WI38 (cell line): Measurements from ENCODE around the gene TLK2.
A peak's percentile ranks its signal among the peaks of the same experiment; 100 is the strongest.

ENCODE experiments used
- H3K4me3 ChIP-seq: 2 replicates; pipeline ENCODE4 v1.5.1; 2011; ENCODE audit warnings: low read depth, mild to moderate bottlenecking, control low read depth, low read length
- TF ChIP-seq, protein P1 (sequence below): IDR thresholded peaks from 2 replicates; pipeline ENCODE4 v1.5.1; 2012; ENCODE audit warnings: low read depth, mild to moderate bottlenecking, control low read depth, low read length

TLK2 gene

DNA sequence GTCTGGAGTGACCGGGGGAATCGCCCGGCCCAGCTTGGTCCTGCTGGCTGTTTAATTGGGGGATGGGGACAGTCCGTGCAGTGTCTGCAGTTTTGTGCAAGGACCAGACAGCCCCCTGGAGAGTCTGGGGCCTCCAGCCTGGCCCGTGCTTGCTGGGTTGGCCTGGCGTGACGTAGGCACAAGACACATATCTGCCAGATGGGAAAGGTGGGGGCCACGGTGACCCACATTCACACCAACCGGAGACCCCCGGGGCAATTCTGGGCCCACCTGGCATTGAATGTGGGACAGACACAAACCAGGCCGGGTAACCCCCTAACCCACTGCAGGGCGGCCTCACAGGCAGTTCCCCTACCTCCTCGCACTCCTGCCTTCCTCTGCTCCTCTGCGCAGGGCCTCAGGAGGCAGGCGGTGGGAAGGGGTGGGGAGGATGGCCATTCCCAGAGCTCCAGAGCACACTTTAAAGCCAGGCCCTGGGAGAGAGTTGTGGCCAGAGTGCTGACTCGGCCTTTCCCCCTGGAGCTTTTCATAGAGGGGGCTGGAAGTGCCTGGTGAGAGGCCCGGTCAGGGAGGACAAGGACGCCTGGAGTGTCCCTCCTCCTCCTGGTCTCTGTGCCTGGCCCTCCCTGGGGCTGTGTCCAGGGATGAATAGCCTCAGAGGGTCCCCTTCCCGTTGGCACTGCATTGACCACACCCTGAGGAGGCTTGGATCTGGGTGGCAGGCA is 150.4 kb downstream of the TLK2 start:
- H3K4me3 ChIP-seq, result peak overlapping the region; percentile 77
- TF ChIP-seq, protein P1, sequence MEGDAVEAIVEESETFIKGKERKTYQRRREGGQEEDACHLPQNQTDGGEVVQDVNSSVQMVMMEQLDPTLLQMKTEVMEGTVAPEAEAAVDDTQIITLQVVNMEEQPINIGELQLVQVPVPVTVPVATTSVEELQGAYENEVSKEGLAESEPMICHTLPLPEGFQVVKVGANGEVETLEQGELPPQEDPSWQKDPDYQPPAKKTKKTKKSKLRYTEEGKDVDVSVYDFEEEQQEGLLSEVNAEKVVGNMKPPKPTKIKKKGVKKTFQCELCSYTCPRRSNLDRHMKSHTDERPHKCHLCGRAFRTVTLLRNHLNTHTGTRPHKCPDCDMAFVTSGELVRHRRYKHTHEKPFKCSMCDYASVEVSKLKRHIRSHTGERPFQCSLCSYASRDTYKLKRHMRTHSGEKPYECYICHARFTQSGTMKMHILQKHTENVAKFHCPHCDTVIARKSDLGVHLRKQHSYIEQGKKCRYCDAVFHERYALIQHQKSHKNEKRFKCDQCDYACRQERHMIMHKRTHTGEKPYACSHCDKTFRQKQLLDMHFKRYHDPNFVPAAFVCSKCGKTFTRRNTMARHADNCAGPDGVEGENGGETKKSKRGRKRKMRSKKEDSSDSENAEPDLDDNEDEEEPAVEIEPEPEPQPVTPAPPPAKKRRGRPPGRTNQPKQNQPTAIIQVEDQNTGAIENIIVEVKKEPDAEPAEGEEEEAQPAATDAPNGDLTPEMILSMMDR, result no peak

DNA sequence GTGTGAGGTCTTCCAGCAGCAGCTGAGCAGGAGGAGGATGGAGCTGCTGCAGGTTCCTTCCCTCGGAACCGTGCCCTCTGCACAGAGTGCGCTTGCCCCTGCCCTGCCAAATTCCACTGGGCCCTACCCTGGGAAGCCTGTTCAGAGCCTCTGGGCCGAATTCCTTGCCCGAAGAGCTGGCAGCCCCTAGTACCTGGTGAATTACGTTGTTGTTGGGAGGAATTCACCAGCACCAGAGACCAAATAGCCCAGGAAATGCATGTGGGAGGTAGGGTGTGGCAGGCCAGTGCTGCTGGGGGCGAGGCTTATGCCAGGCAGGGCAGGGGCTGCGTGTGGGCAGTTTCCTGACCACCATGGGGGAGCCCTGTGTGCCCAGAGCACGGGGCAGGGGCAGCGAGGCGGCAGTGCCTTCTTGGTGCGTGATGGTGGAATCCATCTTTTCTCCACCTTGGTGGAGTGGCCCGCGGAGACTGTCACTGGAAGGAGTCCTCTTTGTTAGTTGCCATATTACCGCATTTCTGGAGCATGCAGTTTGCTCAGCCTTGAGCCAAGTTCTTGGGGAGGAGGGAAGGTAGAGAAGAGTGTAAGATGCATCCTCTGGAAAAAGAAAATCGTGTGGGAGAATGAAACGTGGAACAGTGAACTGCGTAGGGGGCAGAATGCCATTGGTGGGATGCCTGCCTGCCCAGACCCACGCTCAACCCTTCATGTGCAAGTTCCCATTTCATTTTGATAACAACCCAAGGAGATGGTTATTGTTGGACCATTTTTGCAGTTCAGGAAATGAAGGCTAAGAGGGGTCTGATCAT is 151.1 kb downstream of the TLK2 start:
- TF ChIP-seq, protein P1, result no peak
- H3K4me3 ChIP-seq, result peak overlapping the region; percentile 77

DNA sequence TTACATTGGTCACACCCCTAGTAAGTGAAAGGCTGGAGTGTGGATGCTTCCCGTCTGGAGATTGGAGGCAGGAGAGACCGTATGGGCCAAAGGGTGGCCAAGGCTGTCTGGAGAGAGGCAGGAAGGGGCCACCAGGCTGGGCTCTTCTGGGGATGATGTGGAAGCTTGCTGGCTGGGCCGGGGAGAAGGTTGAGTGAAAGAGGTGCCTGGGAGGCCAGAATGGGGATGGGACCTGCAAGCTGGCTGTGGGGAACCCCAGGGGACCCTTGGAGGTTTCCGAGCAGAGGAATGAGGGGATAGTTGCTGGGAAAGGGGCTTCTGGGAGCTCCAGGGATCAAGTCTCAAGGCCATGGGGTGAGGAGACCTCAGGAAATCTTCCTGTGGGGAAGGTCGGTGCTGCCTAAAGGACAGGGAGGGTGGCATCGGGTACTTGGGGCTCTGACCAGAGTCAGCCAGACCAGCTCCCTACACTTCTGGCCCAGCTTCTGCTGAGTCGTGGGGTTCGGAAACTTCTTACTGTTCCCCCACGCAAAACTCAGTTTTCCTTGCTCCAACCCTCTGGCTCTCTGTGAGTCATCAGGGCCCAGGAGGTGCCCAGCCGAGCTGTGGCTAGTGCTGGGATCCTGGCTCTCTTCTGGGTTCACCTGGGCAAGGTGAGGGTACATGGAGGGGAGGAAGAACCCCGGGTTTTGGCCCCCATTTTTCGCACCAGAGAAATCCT is 151.9 kb downstream of the TLK2 start:
- TF ChIP-seq, protein P1, result no peak

DNA sequence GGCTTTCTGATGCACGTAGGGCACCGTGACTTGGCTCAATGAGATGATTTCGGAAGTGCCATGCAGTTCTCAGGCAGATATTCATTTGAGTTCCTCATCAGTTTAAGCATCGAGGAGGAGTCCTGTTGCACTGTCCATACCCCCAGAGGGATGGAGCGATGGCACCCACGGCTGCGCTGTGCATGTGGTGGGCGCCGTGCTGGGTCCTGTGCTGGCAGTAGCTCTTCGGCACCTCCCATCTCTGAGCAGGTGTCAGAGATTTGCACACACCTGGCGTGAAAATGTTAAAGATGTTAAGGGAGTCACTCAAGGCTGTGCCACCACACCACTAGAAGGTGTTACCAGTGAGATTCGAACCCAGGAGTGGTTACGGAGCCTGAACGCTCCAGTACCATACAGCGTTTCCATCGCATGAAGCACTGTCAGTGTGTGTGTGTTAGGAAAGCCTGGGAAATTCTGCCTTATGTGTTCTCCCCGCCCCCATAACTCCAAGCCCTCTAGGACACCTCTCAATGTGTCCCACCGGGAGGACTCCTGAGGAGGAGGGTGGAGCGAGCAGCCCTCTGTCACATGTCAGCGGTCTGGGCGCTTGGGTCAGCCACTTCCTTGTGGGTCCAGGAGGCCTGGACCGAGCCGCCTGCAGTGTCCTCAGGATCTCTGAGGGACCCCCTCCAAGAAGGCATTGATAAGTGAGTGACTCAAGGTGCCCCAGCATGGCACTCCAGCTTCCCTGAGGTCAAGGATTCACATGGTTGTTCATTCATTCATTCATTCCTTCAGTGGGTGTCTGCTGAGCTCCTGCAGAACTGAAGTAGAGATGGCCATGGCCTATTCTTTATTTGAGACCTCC is 152.7 kb downstream of the TLK2 start:
- no peak overlapping the region for H3K4me3 ChIP-seq
- TF ChIP-seq, protein P1, result no peak

More for the DNA sequence above, 151.9 kb downstream of the TLK2 start:
- no peak overlapping the region for H3K4me3 ChIP-seq

DNA sequence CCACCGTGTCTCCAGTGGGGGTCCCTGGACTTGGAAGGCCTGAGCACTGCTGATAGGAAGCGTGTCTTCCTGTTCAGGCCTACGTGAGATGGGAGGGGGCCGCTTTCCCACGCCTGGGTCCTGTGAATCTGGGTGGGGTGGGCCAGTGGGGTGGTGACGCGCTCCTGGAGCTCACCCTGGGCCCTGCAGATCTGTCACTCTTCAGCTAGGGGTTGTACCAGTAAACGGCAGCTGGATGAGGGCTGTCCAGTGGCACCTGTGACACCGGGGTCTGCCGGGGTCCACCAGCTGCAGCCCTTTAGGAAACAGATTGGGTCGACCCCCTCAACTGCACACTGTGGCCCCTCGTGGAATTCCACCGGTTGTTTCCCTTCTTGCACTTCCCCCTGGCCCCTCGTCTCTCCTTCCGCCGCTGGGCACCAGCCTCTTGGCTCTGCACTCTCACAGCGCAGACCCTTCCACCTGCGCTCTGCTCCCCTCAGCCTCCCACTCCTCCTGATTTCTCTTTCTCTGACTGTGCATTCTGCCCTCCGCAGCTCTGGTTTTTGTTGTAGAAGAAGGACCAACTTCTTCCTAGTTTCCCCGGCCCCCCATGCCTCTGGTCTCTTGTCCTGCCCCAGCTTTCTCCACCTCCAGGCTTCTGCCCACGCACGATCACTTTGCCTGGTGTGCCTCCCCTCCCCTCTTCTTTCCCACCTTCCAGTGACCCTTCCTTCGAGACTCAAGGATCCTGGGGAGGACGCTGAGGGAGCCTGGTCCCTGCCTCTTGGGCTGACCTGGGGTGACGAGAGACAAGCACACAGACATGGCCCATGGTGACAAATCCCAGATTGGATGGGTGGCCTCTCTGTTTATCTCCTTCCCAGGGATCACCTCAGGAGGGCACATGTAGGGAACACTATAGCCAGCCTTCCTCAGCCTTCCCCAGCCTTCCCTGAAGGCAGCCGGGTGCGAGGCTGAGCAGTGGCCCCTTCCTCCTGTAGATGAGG is 153.6 kb downstream of the TLK2 start:
- H3K4me3 ChIP-seq, result no peak overlapping the region
- TF ChIP-seq, protein P1, result no peak

DNA sequence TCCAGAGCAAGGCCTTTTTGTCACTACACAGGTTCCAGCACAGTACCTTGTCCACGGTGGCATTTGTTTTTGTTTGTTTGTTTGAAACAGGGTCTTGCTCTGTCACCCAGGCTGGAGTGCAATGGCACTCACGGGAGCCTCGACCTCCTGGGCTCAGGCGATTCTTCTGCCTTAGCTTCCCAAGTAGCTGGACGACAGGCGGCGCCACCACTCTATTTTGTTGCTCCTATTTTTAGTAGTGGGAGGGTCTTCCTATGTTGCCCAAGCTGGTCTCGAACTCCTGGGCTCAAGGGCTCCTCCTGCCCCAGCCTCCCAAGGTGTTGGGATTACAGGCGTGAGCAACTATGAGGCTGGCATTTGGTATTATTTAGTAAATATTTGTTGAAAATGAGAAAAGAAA is 159.2 kb downstream of the TLK2 start:
- TF ChIP-seq, protein P1, result no peak
- no peak overlapping the region for H3K4me3 ChIP-seq
